Measurements from ENCODE around the gene P4HB.

- TF ChIP-seq, protein P1, sequence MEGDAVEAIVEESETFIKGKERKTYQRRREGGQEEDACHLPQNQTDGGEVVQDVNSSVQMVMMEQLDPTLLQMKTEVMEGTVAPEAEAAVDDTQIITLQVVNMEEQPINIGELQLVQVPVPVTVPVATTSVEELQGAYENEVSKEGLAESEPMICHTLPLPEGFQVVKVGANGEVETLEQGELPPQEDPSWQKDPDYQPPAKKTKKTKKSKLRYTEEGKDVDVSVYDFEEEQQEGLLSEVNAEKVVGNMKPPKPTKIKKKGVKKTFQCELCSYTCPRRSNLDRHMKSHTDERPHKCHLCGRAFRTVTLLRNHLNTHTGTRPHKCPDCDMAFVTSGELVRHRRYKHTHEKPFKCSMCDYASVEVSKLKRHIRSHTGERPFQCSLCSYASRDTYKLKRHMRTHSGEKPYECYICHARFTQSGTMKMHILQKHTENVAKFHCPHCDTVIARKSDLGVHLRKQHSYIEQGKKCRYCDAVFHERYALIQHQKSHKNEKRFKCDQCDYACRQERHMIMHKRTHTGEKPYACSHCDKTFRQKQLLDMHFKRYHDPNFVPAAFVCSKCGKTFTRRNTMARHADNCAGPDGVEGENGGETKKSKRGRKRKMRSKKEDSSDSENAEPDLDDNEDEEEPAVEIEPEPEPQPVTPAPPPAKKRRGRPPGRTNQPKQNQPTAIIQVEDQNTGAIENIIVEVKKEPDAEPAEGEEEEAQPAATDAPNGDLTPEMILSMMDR (IDR thresholded peaks at IDR 0.05) = no peak
- TF ChIP-seq POLR2A (IDR thresholded peaks at IDR 0.05) (no peak), POLR2AphosphoS5 (IDR thresholded peaks at IDR 0.05) (no peak)
Observed at GRCh38 chr17:81878294-81878693, 18.0 kb upstream of the P4HB start.

Measured in upper lobe of left lung (tissue), 4 donors.